Measurements from ENCODE around the gene PTPRM.

DNA sequence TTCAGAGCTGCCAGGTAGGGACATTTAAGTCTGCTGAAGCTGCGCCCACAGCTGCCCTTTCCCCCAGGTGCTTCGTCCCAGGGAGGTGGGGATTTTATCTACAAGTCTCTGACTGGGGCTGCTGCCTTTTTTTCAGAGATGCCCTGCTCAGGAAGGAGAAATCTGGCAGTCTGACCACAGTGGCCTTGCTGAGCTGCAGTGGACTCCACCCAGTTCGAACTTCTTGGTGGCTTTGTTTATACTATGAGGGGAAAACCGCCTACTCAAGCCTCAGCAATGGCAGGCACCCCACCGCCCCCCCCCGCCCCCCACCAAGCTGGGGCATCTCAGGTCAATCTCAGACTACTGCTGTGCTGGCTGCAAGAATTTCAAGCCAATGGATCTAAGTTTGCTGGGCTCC, 584.1 kb downstream of the PTPRM start:
- TF ChIP-seq, protein P1, sequence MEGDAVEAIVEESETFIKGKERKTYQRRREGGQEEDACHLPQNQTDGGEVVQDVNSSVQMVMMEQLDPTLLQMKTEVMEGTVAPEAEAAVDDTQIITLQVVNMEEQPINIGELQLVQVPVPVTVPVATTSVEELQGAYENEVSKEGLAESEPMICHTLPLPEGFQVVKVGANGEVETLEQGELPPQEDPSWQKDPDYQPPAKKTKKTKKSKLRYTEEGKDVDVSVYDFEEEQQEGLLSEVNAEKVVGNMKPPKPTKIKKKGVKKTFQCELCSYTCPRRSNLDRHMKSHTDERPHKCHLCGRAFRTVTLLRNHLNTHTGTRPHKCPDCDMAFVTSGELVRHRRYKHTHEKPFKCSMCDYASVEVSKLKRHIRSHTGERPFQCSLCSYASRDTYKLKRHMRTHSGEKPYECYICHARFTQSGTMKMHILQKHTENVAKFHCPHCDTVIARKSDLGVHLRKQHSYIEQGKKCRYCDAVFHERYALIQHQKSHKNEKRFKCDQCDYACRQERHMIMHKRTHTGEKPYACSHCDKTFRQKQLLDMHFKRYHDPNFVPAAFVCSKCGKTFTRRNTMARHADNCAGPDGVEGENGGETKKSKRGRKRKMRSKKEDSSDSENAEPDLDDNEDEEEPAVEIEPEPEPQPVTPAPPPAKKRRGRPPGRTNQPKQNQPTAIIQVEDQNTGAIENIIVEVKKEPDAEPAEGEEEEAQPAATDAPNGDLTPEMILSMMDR (IDR thresholded peaks at IDR 0.05; ENCODE audit: low read length): no peak
- no peak for TF ChIP-seq EZH2 (optimal IDR thresholded peaks at IDR 0.05; ENCODE audit: low read depth, low read length)
